HEK293 (cell line): ENCODE data around the gene TCERG1L.

Experiments used
- ATF2 ChIP-seq: fragments of 450-650 bp; formaldehyde crosslinking; IDR thresholded peaks from 2 replicates; pipeline ENCODE4 v1.5.1; 2016; ENCODE audit warnings: missing biosample characterization, missing genetic modification characterization, low read depth
- CTCF ChIP-seq: fragments of 450-650 bp; formaldehyde crosslinking; IDR thresholded peaks from 2 replicates; pipeline ENCODE4 v1.5.1; 2016; ENCODE audit warnings: missing biosample characterization, missing genetic modification characterization
- REST ChIP-seq: fragments of 450-650 bp; formaldehyde crosslinking; IDR thresholded peaks from 2 replicates; pipeline ENCODE4 v1.5.1; 2016; ENCODE audit warnings: missing biosample characterization, missing genetic modification characterization

GRCh38 chr10:131257027-131257426 lies 54.5 kb downstream of the TCERG1L start:
- no peak for TF ChIP-seq CTCF (tag by site-specific recombination)
- TF ChIP-seq REST (tag by site-specific recombination), result no peak
- TF ChIP-seq ATF2, result no peak
